Right renal pelvis (tissue), 4 donors: ENCODE data around the gene ACOT2. TPM values are rescaled to one million over a fixed set of nuclear protein-coding genes. Genes with fewer than 3 reads are reported as not detected.

ENCODE experiments used
- DNase-seq, 4 donors: peaks; one replicate each; pipeline ENCODE4 v3.0.0-alpha.2; 2013; ENCODE audit warnings: low read depth in 4 of 4, low spot score in 3 of 4, missing footprints in 1 of 4
- polyA plus RNA-seq, 4 donors: library from polyadenylated mRNA; unstranded; fragments of 120-200 nt; gene quantifications; one replicate each; pipeline ENCODE4 v1.2.1, GENCODE V29; 2013; ENCODE audit not compliant: insufficient read length in 4 of 4

The ACOT2 gene
- polyA plus RNA-seq, 4 donors = 56.2 to 74.6 (median 62.2) TPM

DNA sequence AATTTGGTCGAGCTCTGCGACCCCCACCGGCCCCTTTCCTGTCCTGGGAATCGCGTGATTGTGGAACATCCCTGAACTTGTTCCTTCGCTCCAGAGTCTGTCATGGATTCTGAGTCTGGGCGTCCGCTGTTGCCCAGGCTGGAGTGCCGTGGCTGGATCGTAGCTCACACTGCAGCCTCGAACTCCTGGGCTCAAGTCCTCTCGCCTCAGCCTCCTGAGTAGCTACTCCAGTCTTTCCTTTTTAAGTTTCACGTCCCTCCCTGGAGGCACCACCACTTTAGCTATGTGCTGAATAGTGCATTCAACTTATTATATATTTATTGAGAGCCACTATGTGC lies 44.0 kb downstream of the ACOT2 start:
- no peak for DNase-seq

DNA sequence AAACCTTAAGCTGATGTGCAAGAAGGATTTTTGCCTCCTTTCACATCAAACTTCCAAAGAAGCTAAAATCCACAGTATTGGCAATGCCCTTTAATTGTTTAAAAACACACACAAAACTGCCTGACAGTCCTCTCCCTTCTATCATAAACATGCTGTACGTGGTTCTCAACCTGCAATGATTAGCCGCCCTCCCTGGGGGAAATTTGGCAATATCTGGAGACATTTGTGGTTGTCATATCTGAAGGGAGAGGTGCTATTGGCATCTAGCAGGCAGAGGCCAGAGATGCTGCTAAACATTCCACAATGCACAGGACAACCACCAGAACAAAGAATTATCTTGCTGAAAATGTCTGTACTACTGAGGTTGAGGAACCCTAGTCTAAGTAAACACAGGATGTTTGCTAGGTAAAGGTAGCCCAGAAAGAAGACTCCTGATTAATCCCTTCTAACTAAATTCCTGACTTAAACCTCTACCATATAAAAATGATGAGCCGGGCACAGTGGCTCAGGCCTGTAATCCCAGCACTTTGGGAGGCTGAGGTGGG lies 44.5 kb downstream of the ACOT2 start:
- DNase-seq = no peak

DNA sequence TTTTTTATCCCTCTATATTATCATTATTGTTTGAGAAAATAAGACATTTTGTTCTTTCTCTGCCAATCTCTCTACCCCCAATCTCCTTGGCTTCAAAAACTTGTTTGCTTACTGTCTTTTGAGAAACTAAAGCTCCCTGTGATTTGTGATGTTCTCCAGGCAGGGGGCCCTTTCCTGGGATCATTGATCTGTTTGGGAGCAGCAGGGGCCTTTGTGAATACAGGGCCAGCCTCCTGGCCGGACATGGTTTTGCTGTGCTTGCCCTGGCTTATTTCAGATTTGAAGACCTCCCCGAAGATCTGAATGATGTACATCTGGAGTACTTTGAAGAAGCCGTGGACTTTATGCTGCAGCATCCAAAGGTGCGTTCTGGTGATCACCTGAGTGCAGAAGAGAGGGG lies 47.8 kb downstream of the ACOT2 start:
- DNase-seq = no peak

DNA sequence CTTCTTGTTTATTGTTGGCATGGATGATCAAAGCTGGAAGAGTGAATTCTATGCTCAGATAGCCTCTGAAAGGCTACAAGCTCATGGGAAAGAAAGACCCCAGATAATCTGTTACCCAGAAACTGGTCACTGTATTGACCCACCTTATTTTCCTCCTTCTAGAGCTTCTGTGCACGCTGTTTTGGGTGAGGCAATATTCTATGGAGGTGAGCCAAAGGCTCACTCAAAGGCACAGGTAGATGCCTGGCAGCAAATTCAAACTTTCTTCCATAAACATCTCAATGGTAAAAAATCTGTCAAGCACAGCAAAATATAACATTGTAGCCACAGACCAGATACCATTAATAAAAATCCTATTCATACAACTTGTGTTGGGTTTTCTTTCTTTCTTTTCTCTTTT lies 50.5 kb downstream of the ACOT2 start:
- DNase-seq = no peak

DNA sequence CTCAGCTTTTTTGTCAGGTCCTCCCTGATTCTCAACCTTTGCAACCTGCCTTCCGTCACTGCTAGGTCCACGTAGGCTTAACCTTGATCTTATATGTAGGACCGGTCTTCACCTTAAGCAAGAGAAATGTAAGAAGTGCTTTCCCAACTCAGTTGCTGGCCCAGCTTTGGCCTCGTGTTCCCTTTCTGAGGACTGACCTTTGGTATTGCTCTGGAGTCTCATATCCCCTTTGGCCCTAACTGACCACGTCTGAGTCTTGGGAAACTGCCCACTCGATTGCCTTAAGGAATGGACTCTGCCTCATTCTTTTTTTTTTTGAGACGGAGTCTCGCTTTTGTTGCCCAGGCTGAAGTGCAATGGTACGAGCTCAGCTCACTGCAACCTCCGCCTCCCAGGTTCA lies 51.3 kb downstream of the ACOT2 start:
- no peak for DNase-seq

DNA sequence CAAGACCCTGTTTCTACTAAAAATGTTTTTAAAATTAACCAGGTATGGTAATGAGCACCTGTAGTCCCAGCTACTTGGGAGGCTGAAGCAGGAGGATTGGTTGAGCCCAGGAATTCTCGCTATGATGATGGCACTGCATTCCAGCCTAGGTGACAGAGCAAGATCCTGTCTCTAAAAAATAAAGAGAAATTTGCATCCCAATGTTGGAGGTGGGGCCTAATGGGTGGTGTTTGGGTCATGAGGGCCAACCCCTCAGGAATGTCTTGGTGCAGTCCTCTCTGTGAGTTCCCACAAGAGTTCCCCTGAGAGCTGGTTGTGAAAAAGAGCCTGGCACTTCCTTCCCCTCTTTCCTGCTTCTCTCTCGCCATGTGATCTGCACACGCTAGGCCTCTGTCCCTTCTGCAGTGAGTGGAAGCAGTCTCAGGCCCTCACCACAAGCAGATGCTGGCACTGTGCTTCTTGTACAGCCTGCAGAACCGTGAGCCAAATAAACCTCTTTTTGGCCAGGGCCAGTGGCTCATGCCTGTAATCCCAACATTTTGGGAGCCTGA lies 54.6 kb downstream of the ACOT2 start:
- no peak for DNase-seq

Other genes starting within 250 kb of the ACOT2 start
- 10 to 100 TPM; 76.7 to 99.4 (median 81.0) TPM for gene NUMB, start 110.7 kb upstream of the ACOT2 start, polyA plus RNA-seq
- gene RIOX1, start 78.3 kb upstream of the ACOT2 start, polyA plus RNA-seq = 10 to 100 TPM; 10.2 to 11.7 (median 11.0) TPM
- gene ACOT1, start 32.1 kb upstream of the ACOT2 start, polyA plus RNA-seq = 10 to 100 TPM in 2 of 4 donors, 1 to 10 TPM in 2; 6.3 to 13.1 (median 11.0) TPM
- gene HEATR4, start 10.3 kb upstream of the ACOT2 start, polyA plus RNA-seq = 1 to 10 TPM in 2 of 4 donors, under 1 TPM in 2; 0.75 to 2.1 (median 1.5) TPM
- 1 to 10 TPM; 3.3 to 4.3 (median 3.6) TPM for gene ACOT4, start 22.7 kb downstream of the ACOT2 start, polyA plus RNA-seq
- under 1 TPM in 1 of 4 donors, not detected in 3; 0.30 TPM for gene ACOT6, start 43.3 kb downstream of the ACOT2 start, polyA plus RNA-seq
- gene DNAL1, start 75.8 kb downstream of the ACOT2 start, polyA plus RNA-seq = 10 to 100 TPM; 18.9 to 28.4 (median 25.1) TPM
- 100 to 1,000 TPM in 2 of 4 donors, 10 to 100 TPM in 2; 94.8 to 101 (median 98.2) TPM for gene PNMA1, start 145.2 kb downstream of the ACOT2 start, polyA plus RNA-seq